ENCODE data around the gene COX17. TPM values are rescaled to one million over a fixed set of nuclear protein-coding genes. Genes with fewer than 3 reads are reported as not detected.

The COX17 gene
- total RNA-seq, 4 donors from 2014 or later: 16.2 to 43.1 (median 29.9) TPM

- intact Hi-C loops (cut with DNase I; ENCODE audit: low total_unique reads): no loop called here
- no peak overlapping the region for H3K4me3 ChIP-seq (ENCODE audit: low read depth, poor library complexity, severe bottlenecking)
- 77 to 81% methylated on average over 7 of the region's 7 CpGs for WGBS, 2 donors
- no peak for DNase-seq (ENCODE audit: low spot score in 2 of 2)
- no peak for TF ChIP-seq POLR2A (IDR thresholded peaks at IDR 0.05)
- TF ChIP-seq CTCF (IDR thresholded peaks at IDR 0.05): no peak
Measured at GRCh38 chr3:119630880-119631329, 46.3 kb downstream of the COX17 start.

GRCh38 chr3:119630128-119630879, 46.9 kb downstream of the COX17 start:
- no peak for DNase-seq (ENCODE audit: low spot score in 2 of 2)
- intact Hi-C loops (cut with DNase I; ENCODE audit: low total_unique reads): no loop called here
- TF ChIP-seq POLR2A (IDR thresholded peaks at IDR 0.05) (no peak), CTCF (IDR thresholded peaks at IDR 0.05) (no peak)
- H3K4me3 ChIP-seq (ENCODE audit: low read depth, poor library complexity, severe bottlenecking): no peak overlapping the region
- 76 to 77% methylated on average over 8 of the region's 8 CpGs for WGBS, 2 donors

- intact Hi-C loops (cut with DNase I; ENCODE audit: low total_unique reads): no loop called here
Measured at GRCh38 chr3:119628816-119629445, 48.3 kb downstream of the COX17 start.

GRCh38 chr3:119628390-119628789, 48.8 kb downstream of the COX17 start:
- intact Hi-C loops (cut with DNase I; ENCODE audit: low total_unique reads): no loop called here
- 72 to 77% methylated on average over 4 of the region's 4 CpGs for WGBS, 2 donors
- no peak overlapping the region for H3K4me3 ChIP-seq (ENCODE audit: low read depth, poor library complexity, severe bottlenecking)
- DNase-seq (ENCODE audit: low spot score in 2 of 2): no peak
- TF ChIP-seq POLR2A (IDR thresholded peaks at IDR 0.05) (no peak), CTCF (IDR thresholded peaks at IDR 0.05) (no peak)

More at GRCh38 chr3:119628816-119629445, 48.3 kb downstream of the COX17 start:
- TF ChIP-seq POLR2A (IDR thresholded peaks at IDR 0.05) (no peak), CTCF (IDR thresholded peaks at IDR 0.05) (no peak)
- DNase-seq (ENCODE audit: low spot score in 2 of 2): no peak
- no peak overlapping the region for H3K4me3 ChIP-seq (ENCODE audit: low read depth, poor library complexity, severe bottlenecking)
- 19 to 61% methylated on average over 1 of the region's 1 CpG for WGBS, 2 donors

DNA sequence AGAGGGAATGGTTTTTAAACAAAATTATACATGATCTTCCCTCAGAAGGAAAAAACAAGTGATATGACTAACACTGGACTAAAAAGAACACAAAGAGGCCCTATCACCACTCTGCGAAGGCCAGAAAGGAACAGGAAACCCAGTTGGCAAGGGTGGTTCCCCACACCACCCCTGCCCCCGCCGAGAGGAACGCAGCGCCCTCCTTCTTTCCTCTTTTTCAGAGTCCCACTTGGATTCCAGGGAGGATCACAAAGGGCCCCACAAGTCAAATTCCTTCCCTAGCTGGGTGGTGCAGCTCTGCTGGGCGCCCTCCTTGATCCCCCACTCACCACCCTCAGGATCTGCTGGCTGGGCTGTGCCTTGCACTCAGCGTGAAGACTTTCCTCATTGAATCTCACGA, 49.7 kb downstream of the COX17 start:
- no peak overlapping the region for H3K4me3 ChIP-seq (ENCODE audit: low read depth, poor library complexity, severe bottlenecking)
- WGBS, 2 donors: 57 to 67% methylated on average over 8 of the region's 8 CpGs
- intact Hi-C loops (cut with DNase I; ENCODE audit: low total_unique reads): no loop called here
- no peak for TF ChIP-seq CTCF (IDR thresholded peaks at IDR 0.05)
- TF ChIP-seq POLR2A (IDR thresholded peaks at IDR 0.05): no peak
- peak in 1 of 2 donors; percentile 42 for DNase-seq (ENCODE audit: low spot score in 2 of 2)

Measured in lower leg skin (tissue), 4 donors.